PFSK-1 (cell line): ENCODE results near the gene OSBPL8.

Experiments
- FOXP2 ChIP-seq: optimal IDR thresholded peaks from 2 replicates; pipeline ENCODE3; 2011; ENCODE audit warnings: borderline replicate concordance, control low read depth, inconsistent platforms; ENCODE audit not compliant: insufficient read depth; ENCODE audit errors: extremely low read length, extremely low read depth
- POLR2AphosphoS5 ChIP-seq: IDR thresholded peaks from 2 replicates; pipeline ENCODE4 v1.6.1; 2012; ENCODE audit warnings: low read depth, mild to moderate bottlenecking, control low read depth, low read length, moderate library complexity
- REST ChIP-seq, 2 experiments: IDR thresholded peaks; 2 replicates each; pipeline versions ENCODE4 v1.6.1 to v1.8.0; 2011 to 2012; ENCODE audit warnings: low read depth in 2 of 2, low read length in 2 of 2, control low read depth in 1 of 2, inconsistent platforms in 1 of 2, mild to moderate bottlenecking in 1 of 2, moderate library complexity in 1 of 2; ENCODE audit not compliant: insufficient read depth in 1 of 2
- SIN3A ChIP-seq: IDR thresholded peaks from 2 replicates; pipeline ENCODE4 v1.6.1; 2012; ENCODE audit warnings: mild to moderate bottlenecking, low read length, moderate library complexity, borderline replicate concordance; ENCODE audit not compliant: insufficient read depth
- TAF1 ChIP-seq: IDR thresholded peaks from 2 replicates; pipeline ENCODE4 v1.6.1; 2012; ENCODE audit warnings: low read length, control low read depth, borderline replicate concordance; ENCODE audit not compliant: insufficient read depth

Gene OSBPL8

GRCh38 chr12:76337583-76337982 is 222.0 kb downstream of the OSBPL8 start:
- TF ChIP-seq SIN3A (no peak), REST (IDR thresholded peaks at IDR 0.05; ENCODE audit: insufficient read depth in 1 of 2, low read depth in 2 of 2, low read length in 2 of 2) (no peak), TAF1 (no peak), POLR2AphosphoS5 (no peak), FOXP2 (no peak)

DNA sequence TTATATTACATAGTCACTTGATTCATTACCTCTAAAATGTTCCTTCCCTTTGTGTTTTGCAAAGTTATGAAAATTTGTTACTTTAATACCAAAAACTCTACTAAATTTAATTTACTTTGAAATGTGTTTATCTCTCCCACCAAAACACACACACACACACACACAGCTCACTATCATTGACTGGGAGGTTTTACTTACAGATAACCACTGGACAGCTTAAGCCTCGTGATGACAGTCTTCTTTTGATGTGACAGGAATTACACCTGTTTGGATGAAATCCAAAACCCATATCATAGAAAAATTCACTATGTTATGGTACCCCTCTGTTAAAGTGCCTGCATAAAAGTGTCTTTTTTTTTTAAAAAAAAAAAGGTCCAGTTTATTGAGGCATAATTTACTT is 227.0 kb downstream of the OSBPL8 start:
- TF ChIP-seq POLR2AphosphoS5 = no peak
- no peak for TF ChIP-seq TAF1
- TF ChIP-seq FOXP2 = no peak
- no peak for TF ChIP-seq SIN3A
- TF ChIP-seq REST (IDR thresholded peaks at IDR 0.05; ENCODE audit: insufficient read depth in 1 of 2, low read depth in 2 of 2, low read length in 2 of 2) = no peak

- no peak for TF ChIP-seq REST (IDR thresholded peaks at IDR 0.05; ENCODE audit: insufficient read depth in 1 of 2, low read depth in 2 of 2, low read length in 2 of 2)
Observed at GRCh38 chr12:76329606-76330005, 230.0 kb downstream of the OSBPL8 start.

GRCh38 chr12:76329159-76329558 is 230.4 kb downstream of the OSBPL8 start:
- TF ChIP-seq TAF1 = no peak
- TF ChIP-seq REST (IDR thresholded peaks at IDR 0.05; ENCODE audit: insufficient read depth in 1 of 2, low read depth in 2 of 2, low read length in 2 of 2) = no peak
- no peak for TF ChIP-seq POLR2AphosphoS5
- no peak for TF ChIP-seq SIN3A
- TF ChIP-seq FOXP2 = no peak

- TF ChIP-seq TAF1 (no peak), FOXP2 (no peak), REST (IDR thresholded peaks at IDR 0.05; ENCODE audit: insufficient read depth in 1 of 2, low read depth in 2 of 2, low read length in 2 of 2) (no peak), POLR2AphosphoS5 (no peak), SIN3A (no peak)
Observed at GRCh38 chr12:76318773-76319594, 240.6 kb downstream of the OSBPL8 start.
